H9 (cell line): ENCODE data around the gene RASSF8. TPM values are rescaled to one million over a fixed set of nuclear protein-coding genes. Genes with fewer than 3 reads are reported as not detected.
A peak's percentile ranks its signal among the peaks of the same experiment; 100 is the strongest.

Experiments
- DNase-seq: peaks from one replicate; pipeline ENCODE4 v3.0.0-alpha.2; 2017
- H2AFZ ChIP-seq: one replicate; pipeline ENCODE4 v1.6.1; 2013; ENCODE audit warnings: mild to moderate bottlenecking, low read length, control low read depth, moderate library complexity
- H2AK5ac ChIP-seq: 2 replicates; pipeline ENCODE4 v1.6.1; 2013; ENCODE audit warnings: low read length, control low read depth, mixed read lengths; ENCODE audit not compliant: insufficient read length
- H2BK120ac ChIP-seq: one replicate; pipeline ENCODE4 v1.6.1; 2013; ENCODE audit warnings: low read depth, mild to moderate bottlenecking, low read length, control low read depth, inconsistent platforms; ENCODE audit not compliant: poor library complexity, severe bottlenecking
- H2BK12ac ChIP-seq: 2 replicates; pipeline ENCODE4 v1.6.1; 2013; ENCODE audit warnings: low read length, control low read depth, mixed read lengths, low read depth; ENCODE audit not compliant: insufficient read length
- H2BK15ac ChIP-seq: 2 replicates; pipeline ENCODE4 v1.6.1; 2013; ENCODE audit warnings: low read depth, low read length, control low read depth
- H2BK20ac ChIP-seq: one replicate; pipeline ENCODE4 v1.6.1; 2013; ENCODE audit warnings: low read depth, mild to moderate bottlenecking, low read length, control low read depth, inconsistent platforms; ENCODE audit not compliant: poor library complexity, severe bottlenecking
- H2BK5ac ChIP-seq: 2 replicates; pipeline ENCODE4 v1.6.1; 2013; ENCODE audit warnings: low read length, control low read depth, mixed read lengths; ENCODE audit not compliant: insufficient read length
- H3K14ac ChIP-seq: 2 replicates; pipeline ENCODE4 v1.6.1; 2013; ENCODE audit warnings: low read length, control low read depth; ENCODE audit not compliant: insufficient read depth
- H3K18ac ChIP-seq: 2 replicates; pipeline ENCODE4 v1.6.1; 2013; ENCODE audit warnings: low read depth, mild to moderate bottlenecking, mixed read lengths, low read length, control low read depth; ENCODE audit not compliant: insufficient read length
- H3K23ac ChIP-seq: 2 replicates; pipeline ENCODE4 v1.6.1; 2013; ENCODE audit warnings: low read length, control low read depth, mixed read lengths, low read depth; ENCODE audit not compliant: insufficient read length
- H3K23me2 ChIP-seq: 2 replicates; pipeline ENCODE4 v1.6.1; 2013; ENCODE audit warnings: low read depth, mild to moderate bottlenecking, mixed read lengths, low read length, control low read depth; ENCODE audit not compliant: insufficient read length, poor library complexity, severe bottlenecking
- H3K27ac ChIP-seq: 2 replicates; pipeline ENCODE4 v1.5.1; 2013; ENCODE audit warnings: low read length, control low read depth, mixed read lengths, low read depth; ENCODE audit not compliant: insufficient read length
- H3K27me3 ChIP-seq: 2 replicates; pipeline ENCODE4 v1.6.1; 2013; ENCODE audit warnings: low read length, control low read depth, inconsistent platforms; ENCODE audit not compliant: insufficient read depth
- H3K4ac ChIP-seq: 2 replicates; pipeline ENCODE4 v1.6.1; 2013; ENCODE audit warnings: low read depth, mild to moderate bottlenecking, control low read depth, inconsistent platforms, low read length, moderate library complexity
- H3K4me1 ChIP-seq: 2 replicates; pipeline ENCODE4 v1.6.1; 2013; ENCODE audit warnings: low read length, control low read depth, inconsistent platforms; ENCODE audit not compliant: insufficient read depth
- H3K4me2 ChIP-seq: 2 replicates; pipeline ENCODE4 v1.6.1; 2013; ENCODE audit warnings: low read length, control low read depth, mixed read lengths; ENCODE audit not compliant: insufficient read length, insufficient read depth
- H3K56ac ChIP-seq: 2 replicates; pipeline ENCODE4 v1.6.1; 2013; ENCODE audit warnings: low read depth, mild to moderate bottlenecking, mixed read lengths, low read length, control low read depth; ENCODE audit not compliant: insufficient read length
- H3K79me1 ChIP-seq: 2 replicates; pipeline ENCODE4 v1.6.1; 2013; ENCODE audit warnings: low read depth, mild to moderate bottlenecking, moderate library complexity, low read length, control low read depth, inconsistent platforms; ENCODE audit not compliant: insufficient read depth, poor library complexity, severe bottlenecking
- H3K79me2 ChIP-seq: 2 replicates; pipeline ENCODE4 v1.6.1; 2013; ENCODE audit warnings: low read length, control low read depth, inconsistent platforms; ENCODE audit not compliant: insufficient read depth
- H3K9ac ChIP-seq: 2 replicates; pipeline ENCODE4 v1.6.1; 2013; ENCODE audit warnings: low read length, control low read depth, mixed read lengths; ENCODE audit not compliant: insufficient read length; ENCODE audit errors: extremely low read depth
- H3K9me3 ChIP-seq: one replicate; pipeline ENCODE4 v1.6.1; 2013; ENCODE audit warnings: low read depth, low read length, inconsistent platforms; ENCODE audit not compliant: control insufficient read depth
- H3T11ph ChIP-seq: one replicate; pipeline ENCODE4 v1.6.1; 2013; ENCODE audit warnings: mild to moderate bottlenecking, low read length, control low read depth, inconsistent platforms
- H4K20me1 ChIP-seq: one replicate; pipeline ENCODE4 v1.6.1; 2013; ENCODE audit not compliant: control insufficient read depth, insufficient read length, insufficient read depth
- H4K5ac ChIP-seq: 2 replicates; pipeline ENCODE4 v1.6.1; 2013; ENCODE audit warnings: low read depth, mild to moderate bottlenecking, mixed read lengths, low read length, control low read depth; ENCODE audit not compliant: insufficient read length
- H4K8ac ChIP-seq: replicated peaks from 2 replicates; pipeline ENCODE4 v1.6.1; 2013; ENCODE audit warnings: low read length, control low read depth, mixed read lengths, low read depth; ENCODE audit not compliant: insufficient read length
- H4K91ac ChIP-seq: 2 replicates; pipeline ENCODE4 v1.6.1; 2013; ENCODE audit warnings: low read depth, mild to moderate bottlenecking, moderate library complexity, mixed read lengths, low read length, control low read depth; ENCODE audit not compliant: insufficient read length
- H3K27ac Mint-ChIP-seq, 3 experiments: 2 replicates in 2 of 3; 3 replicates in 1 of 3; pipeline ENCODE4 v1.8.0; 2020 to 2021; ENCODE audit warnings: mixed read lengths in 3 of 3, mild to moderate bottlenecking in 1 of 3, moderate library complexity in 1 of 3
- H3K27me3 Mint-ChIP-seq: 2 replicates; pipeline ENCODE4 v1.8.0; 2021; ENCODE audit warnings: low read depth, mild to moderate bottlenecking, moderate library complexity, mixed read lengths
- H3K36me3 Mint-ChIP-seq, 3 experiments: 2 replicates in 2 of 3; 3 replicates in 1 of 3; pipeline ENCODE4 v1.8.0; 2020 to 2021; ENCODE audit warnings: low read depth in 3 of 3, mixed read lengths in 3 of 3; ENCODE audit not compliant: insufficient read depth in 1 of 3
- H3K4me1 Mint-ChIP-seq, 2 experiments: 2 replicates each; pipeline ENCODE4 v1.8.0; 2020; ENCODE audit warnings: mixed read lengths in 2 of 2
- H3K4me3 Mint-ChIP-seq, 2 experiments: 2 replicates in 1 of 2; 3 replicates in 1 of 2; pipeline ENCODE4 v1.8.0; 2020 to 2021; ENCODE audit warnings: mild to moderate bottlenecking in 2 of 2, mixed read lengths in 2 of 2, moderate library complexity in 1 of 2
- H3K9me3 Mint-ChIP-seq, 2 experiments: 2 replicates in 1 of 2; 3 replicates in 1 of 2; pipeline ENCODE4 v1.8.0; 2020; ENCODE audit warnings: mild to moderate bottlenecking in 2 of 2, mixed read lengths in 2 of 2, moderate library complexity in 1 of 2
- WGBS: extraction: QIAGEN DNeasy Blood & Tissue Kit; methylation state at CpG from one replicate; pipeline ENCODE4 v1.1.7; 2013; ENCODE audit warnings: missing lambda C conversion rate, low lambda C conversion rate, mixed read lengths; ENCODE audit not compliant: insufficient read length; ENCODE audit errors: extremely low coverage; 5-methylcytosine and 5-hydroxymethylcytosine counted together
- total RNA-seq: library from RNA; stranded (reverse); gene quantifications from 2 replicates; pipeline ENCODE4 v1.2.1, GENCODE V29; 2021
- TF ChIP-seq, protein P1 (sequence below): fragments of 200-600 bp; sonication (generic); conservative IDR thresholded peaks from 3 replicates; pipeline ENCODE4 v1.8.0; 2021; ENCODE audit warnings: antibody characterized with exemption, mild to moderate bottlenecking

Gene RASSF8
- total RNA-seq, 1 experiment from 2014 or later, result 38.8 TPM

DNA sequence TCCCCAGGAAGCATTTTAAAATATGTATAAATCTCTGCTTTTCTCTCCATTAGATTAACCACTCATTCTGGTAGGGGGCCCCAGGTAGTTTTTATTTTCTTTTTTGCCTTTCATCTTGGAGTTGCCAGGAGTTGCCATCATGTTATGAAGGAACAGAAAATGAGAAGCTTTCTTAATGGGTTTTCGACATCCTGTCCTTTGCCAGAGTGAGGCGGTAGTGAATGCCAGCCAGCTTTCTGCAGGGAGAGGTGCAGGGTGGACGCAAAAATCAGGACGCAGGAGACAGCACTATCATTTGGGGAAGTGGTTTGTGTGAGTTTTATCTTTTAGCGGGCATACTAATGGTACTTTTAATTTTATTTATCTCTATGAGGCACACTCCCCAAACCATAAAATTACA lies 1.7 kb downstream of the RASSF8 start:
- Mint-ChIP-seq H3K27ac (no peak overlapping the region), H3K27me3 (no peaks in the 10 kb centered on the region), H3K4me1 (peaks cover 31 to 37% of the 10 kb centered on the region in 2 experiments), H3K36me3 (peaks cover 8 to 25% (median 15%) of the 10 kb centered on the region in 3 experiments), H3K4me3 (peak overlapping the region; percentile 90 to 97), H3K9me3 (peaks cover 0 to 3% of the 10 kb centered on the region in 2 experiments; a peak in 2 of 5 replicates)
- WGBS, result no CpG with 5 or more reads among the region's 5 CpGs
- H3K27ac ChIP-seq, result no peak overlapping the region
- no peaks in the 10 kb centered on the region; the same call in 1 of the 2 replicates for H3K4me1 ChIP-seq
- no peak overlapping the region for H2BK120ac ChIP-seq
- peaks cover 17% of the 10 kb centered on the region for H3K23me2 ChIP-seq
- H4K91ac ChIP-seq, result no peak overlapping the region
- no peaks in the 10 kb centered on the region for H3K79me1 ChIP-seq
- no peaks in the 10 kb centered on the region for H3K27me3 ChIP-seq
- H3K79me2 ChIP-seq, result peaks cover 19% of the 10 kb centered on the region
- H3K4me2 ChIP-seq, result peak overlapping the region; percentile 100
- no peak overlapping the region for H2BK15ac ChIP-seq
- TF ChIP-seq, protein P1, sequence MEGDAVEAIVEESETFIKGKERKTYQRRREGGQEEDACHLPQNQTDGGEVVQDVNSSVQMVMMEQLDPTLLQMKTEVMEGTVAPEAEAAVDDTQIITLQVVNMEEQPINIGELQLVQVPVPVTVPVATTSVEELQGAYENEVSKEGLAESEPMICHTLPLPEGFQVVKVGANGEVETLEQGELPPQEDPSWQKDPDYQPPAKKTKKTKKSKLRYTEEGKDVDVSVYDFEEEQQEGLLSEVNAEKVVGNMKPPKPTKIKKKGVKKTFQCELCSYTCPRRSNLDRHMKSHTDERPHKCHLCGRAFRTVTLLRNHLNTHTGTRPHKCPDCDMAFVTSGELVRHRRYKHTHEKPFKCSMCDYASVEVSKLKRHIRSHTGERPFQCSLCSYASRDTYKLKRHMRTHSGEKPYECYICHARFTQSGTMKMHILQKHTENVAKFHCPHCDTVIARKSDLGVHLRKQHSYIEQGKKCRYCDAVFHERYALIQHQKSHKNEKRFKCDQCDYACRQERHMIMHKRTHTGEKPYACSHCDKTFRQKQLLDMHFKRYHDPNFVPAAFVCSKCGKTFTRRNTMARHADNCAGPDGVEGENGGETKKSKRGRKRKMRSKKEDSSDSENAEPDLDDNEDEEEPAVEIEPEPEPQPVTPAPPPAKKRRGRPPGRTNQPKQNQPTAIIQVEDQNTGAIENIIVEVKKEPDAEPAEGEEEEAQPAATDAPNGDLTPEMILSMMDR, result peak; percentile 32; the same call in 2 of the 3 replicates
- H3K9me3 ChIP-seq, result no peaks in the 10 kb centered on the region
- H3K14ac ChIP-seq, result no peak overlapping the region
- DNase-seq, result no peak
- no peak overlapping the region for H3K23ac ChIP-seq
- H3K9ac ChIP-seq, result no peak overlapping the region
- no peak overlapping the region for H2BK12ac ChIP-seq
- no peak overlapping the region for H3K56ac ChIP-seq
- no peaks in the 10 kb centered on the region for H4K20me1 ChIP-seq
- H4K5ac ChIP-seq, result no peak overlapping the region
- H2BK20ac ChIP-seq, result no peak overlapping the region
- H3K4ac ChIP-seq, result no peak overlapping the region
- H3T11ph ChIP-seq, result no peak overlapping the region
- no peak overlapping the region for H3K18ac ChIP-seq
- no peak overlapping the region for H2AFZ ChIP-seq
- H4K8ac ChIP-seq, result no peak overlapping the region
- H2AK5ac ChIP-seq, result no peak overlapping the region
- H2BK5ac ChIP-seq, result no peak overlapping the region
